Measurements from ENCODE around the gene TADA2B.
"Not testable (repeated sequence)": the region's sequence is repeated elsewhere in the genome, so short reads cannot be mapped to it uniquely, and the experiment has no call there.

The TADA2B gene

GRCh38 chr4:7061815-7062214, 18.6 kb downstream of the TADA2B start:
- DNase-seq = no peak

GRCh38 chr4:7062816-7063215, 19.6 kb downstream of the TADA2B start:
- no peak for DNase-seq

- no peak for DNase-seq
These were observed 20.2 kb downstream of the TADA2B start for GRCh38 chr4:7063362-7063761.

GRCh38 chr4:7066006-7066405, 22.8 kb downstream of the TADA2B start:
- no peak for DNase-seq

GRCh38 chr4:7066493-7066892, 23.3 kb downstream of the TADA2B start:
- DNase-seq = no peak

- DNase-seq = no peak
These were observed 23.9 kb downstream of the TADA2B start for GRCh38 chr4:7067126-7067451.

- peak; percentile 99 for DNase-seq
These were observed 24.5 kb downstream of the TADA2B start, which contains the start of gene GRPEL1 for GRCh38 chr4:7067452-7068278. Gene GRPEL1, minus strand, starts transcription at chr4:7068064. Its CDS starts 32 bp downstream, at chr4:7068032.

GRCh38 chr4:7068279-7068842, 25.2 kb downstream of the TADA2B start:
- DNase-seq = no peak

- no peak for DNase-seq
These were observed 25.7 kb downstream of the TADA2B start for GRCh38 chr4:7068883-7069282.

GRCh38 chr4:7070729-7071511, 27.7 kb downstream of the TADA2B start:
- DNase-seq = peak; percentile 27

- DNase-seq = no peak
These were observed 29.9 kb downstream of the TADA2B start for GRCh38 chr4:7073059-7073458.

GRCh38 chr4:7073526-7074390, 30.6 kb downstream of the TADA2B start:
- DNase-seq = peak; percentile 29

GRCh38 chr4:7074426-7074825, 31.3 kb downstream of the TADA2B start:
- no peak for DNase-seq

- no peak for DNase-seq
These were observed 33.0 kb downstream of the TADA2B start for GRCh38 chr4:7075962-7076695.

GRCh38 chr4:7076696-7077082, 33.5 kb downstream of the TADA2B start:
- no peak for DNase-seq

- DNase-seq = no peak
These were observed 34.2 kb downstream of the TADA2B start for GRCh38 chr4:7077371-7077770.

- DNase-seq = no peak
These were observed 34.9 kb downstream of the TADA2B start for GRCh38 chr4:7078025-7078424.

GRCh38 chr4:7079483-7079882, 36.3 kb downstream of the TADA2B start:
- not testable (repeated sequence) for DNase-seq

- DNase-seq = not testable (repeated sequence)
These were observed 36.7 kb downstream of the TADA2B start for GRCh38 chr4:7079909-7080308.

- no peak for DNase-seq
These were observed 40.7 kb downstream of the TADA2B start for GRCh38 chr4:7083597-7084563.

GRCh38 chr4:7084564-7084961, 41.4 kb downstream of the TADA2B start:
- DNase-seq = not testable (repeated sequence)

Data from NCI-H187 treated with DMSO at 0.1 percent for 48 hours (cell line).